ENCODE data around the gene COL25A1.

- TF ChIP-seq CTCF (IDR thresholded peaks at IDR 0.05; ENCODE audit: insufficient read depth, low read depth, low read length) (no peak), EZH2 (IDR thresholded peaks at IDR 0.05; ENCODE audit: insufficient read depth, low read length) (no peak)
Measured at GRCh38 chr4:109209647-109210046, 92.8 kb downstream of the COL25A1 start.

Data from astrocyte (in vitro differentiated cells and primary cell).